Progenitor cell of endocrine pancreas (in vitro differentiated cells): ENCODE measurements around the gene HELZ2. TPM values are rescaled to one million over a fixed set of nuclear protein-coding genes. Genes with fewer than 3 reads are reported as not detected.

ENCODE experiments used
- DNase-seq: peaks from one replicate; pipeline ENCODE4 v3.0.0; 2021; ENCODE audit warnings: low spot score; ENCODE audit not compliant: unreplicated experiment
- H3K27ac Mint-ChIP-seq: 2 replicates; pipeline ENCODE4 v1.8.0; 2021; ENCODE audit warnings: mild to moderate bottlenecking, moderate library complexity, mixed read lengths
- H3K27me3 Mint-ChIP-seq: 2 replicates; pipeline ENCODE4 v1.8.0; 2021; ENCODE audit warnings: mixed read lengths
- H3K36me3 Mint-ChIP-seq: 2 replicates; pipeline ENCODE4 v1.8.0; 2022; ENCODE audit warnings: mixed read lengths; ENCODE audit not compliant: insufficient read depth
- H3K4me1 Mint-ChIP-seq: 2 replicates; pipeline ENCODE4 v1.8.0; 2021; ENCODE audit warnings: low read depth, mixed read lengths
- H3K4me3 Mint-ChIP-seq: 2 replicates; pipeline ENCODE4 v1.8.0; 2021; ENCODE audit warnings: low read depth, mild to moderate bottlenecking, moderate library complexity, mixed read lengths
- H3K9me3 Mint-ChIP-seq: 2 replicates; pipeline ENCODE4 v1.8.0; 2021; ENCODE audit warnings: low read depth, mixed read lengths
- total RNA-seq: library from RNA; stranded (reverse); gene quantifications from 2 replicates; pipeline ENCODE4 v1.2.1, GENCODE V29; 2021
- TF ChIP-seq, protein P1 (sequence below): fragments of 200-600 bp; sonication (generic); IDR thresholded peaks from one replicate; pipeline ENCODE4 v1.5.0; 2021; ENCODE audit warnings: antibody characterized with exemption, mild to moderate bottlenecking; ENCODE audit not compliant: unreplicated experiment

The HELZ2 gene
- total RNA-seq, 1 donor from 2014 or later = 19.3 TPM

DNA sequence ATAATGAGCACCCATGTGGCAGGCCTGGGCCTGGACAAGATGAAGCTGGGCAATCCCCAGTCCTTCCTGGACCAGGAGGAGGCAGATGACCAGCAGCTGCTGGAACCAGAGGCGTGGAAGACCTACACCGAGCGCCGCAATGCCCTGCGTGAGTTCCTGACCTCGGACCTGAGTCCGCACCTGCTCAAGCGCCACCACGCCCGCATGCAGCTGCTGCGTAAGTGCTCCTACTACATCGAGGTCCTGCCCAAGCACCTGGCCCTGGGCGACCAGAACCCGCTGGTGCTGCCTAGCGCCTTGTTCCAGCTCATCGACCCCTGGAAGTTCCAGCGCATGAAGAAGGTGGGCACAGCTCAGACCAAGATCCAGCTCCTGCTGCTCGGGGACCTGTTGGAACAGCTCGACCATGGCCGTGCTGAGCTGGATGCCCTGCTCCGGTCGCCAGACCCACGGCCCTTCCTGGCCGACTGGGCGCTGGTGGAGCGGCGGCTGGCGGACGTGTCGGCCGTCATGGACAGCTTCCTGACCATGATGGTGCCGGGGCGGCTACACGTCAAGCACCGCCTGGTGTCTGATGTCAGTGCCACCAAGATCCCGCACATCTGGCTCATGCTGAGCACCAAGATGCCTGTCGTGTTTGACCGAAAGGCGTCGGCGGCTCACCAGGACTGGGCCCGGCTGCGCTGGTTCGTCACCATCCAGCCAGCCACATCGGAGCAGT is 18.2 kb downstream of the HELZ2 start:
- Mint-ChIP-seq H3K27me3 (peaks cover 8% of the 10 kb centered on the region), H3K27ac (no peak overlapping the region), H3K4me1 (no peaks in the 10 kb centered on the region), H3K36me3 (peaks cover 3% of the 10 kb centered on the region), H3K4me3 (no peak overlapping the region), H3K9me3 (no peaks in the 10 kb centered on the region)
- TF ChIP-seq, protein P1, sequence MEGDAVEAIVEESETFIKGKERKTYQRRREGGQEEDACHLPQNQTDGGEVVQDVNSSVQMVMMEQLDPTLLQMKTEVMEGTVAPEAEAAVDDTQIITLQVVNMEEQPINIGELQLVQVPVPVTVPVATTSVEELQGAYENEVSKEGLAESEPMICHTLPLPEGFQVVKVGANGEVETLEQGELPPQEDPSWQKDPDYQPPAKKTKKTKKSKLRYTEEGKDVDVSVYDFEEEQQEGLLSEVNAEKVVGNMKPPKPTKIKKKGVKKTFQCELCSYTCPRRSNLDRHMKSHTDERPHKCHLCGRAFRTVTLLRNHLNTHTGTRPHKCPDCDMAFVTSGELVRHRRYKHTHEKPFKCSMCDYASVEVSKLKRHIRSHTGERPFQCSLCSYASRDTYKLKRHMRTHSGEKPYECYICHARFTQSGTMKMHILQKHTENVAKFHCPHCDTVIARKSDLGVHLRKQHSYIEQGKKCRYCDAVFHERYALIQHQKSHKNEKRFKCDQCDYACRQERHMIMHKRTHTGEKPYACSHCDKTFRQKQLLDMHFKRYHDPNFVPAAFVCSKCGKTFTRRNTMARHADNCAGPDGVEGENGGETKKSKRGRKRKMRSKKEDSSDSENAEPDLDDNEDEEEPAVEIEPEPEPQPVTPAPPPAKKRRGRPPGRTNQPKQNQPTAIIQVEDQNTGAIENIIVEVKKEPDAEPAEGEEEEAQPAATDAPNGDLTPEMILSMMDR = no peak
- no peak for DNase-seq

DNA sequence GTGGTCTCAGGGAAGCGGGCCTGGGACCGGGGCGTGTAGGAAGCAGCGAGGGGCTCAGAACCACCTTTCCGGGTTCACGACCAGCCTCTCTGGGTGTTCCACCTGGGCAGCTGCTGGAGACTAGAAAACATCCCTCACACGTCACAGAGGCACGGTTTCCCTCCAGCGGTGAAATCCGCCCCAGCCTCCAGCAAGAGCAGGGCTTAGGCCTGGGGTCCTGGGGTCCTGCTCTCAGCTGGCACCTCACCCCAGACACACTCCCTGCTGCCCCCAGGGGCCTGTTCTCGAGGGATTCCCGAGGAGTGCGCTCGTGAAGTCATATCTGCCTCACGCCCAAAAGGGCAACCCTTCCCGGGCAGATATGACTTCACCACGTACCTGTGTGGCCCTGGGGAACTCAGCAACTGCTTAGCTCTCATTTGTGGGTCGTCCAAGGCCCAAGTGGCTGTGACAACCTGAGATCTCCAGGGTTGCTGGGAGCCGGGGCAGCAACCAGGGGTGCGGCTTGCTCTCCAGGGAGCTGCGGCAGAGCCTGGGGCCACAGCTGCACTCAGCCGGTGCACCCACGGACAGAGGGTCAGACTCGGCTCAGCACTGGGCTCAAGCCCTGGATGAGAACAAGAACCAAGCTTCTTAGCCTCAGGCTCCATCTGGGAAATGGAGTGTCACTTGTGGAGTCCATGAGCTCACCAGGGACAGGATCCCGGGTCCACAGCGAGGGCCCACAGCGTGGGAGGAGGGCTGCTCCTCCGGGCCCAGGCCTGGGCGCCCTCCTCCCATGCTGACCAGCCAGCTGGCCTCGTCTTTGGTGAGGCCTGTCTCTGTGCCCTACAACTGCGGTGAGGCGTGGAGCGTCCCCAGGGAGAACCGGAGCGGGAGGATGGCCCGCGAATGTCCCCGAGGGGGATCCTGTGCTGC is 19.4 kb downstream of the HELZ2 start:
- Mint-ChIP-seq H3K9me3 (no peaks in the 10 kb centered on the region), H3K27me3 (peaks cover 8% of the 10 kb centered on the region), H3K4me3 (peak overlapping the region; percentile 69), H3K36me3 (no peaks in the 10 kb centered on the region), H3K4me1 (no peaks in the 10 kb centered on the region), H3K27ac (no peak overlapping the region)
- DNase-seq = no peak
- TF ChIP-seq, protein P1 = no peak

DNA sequence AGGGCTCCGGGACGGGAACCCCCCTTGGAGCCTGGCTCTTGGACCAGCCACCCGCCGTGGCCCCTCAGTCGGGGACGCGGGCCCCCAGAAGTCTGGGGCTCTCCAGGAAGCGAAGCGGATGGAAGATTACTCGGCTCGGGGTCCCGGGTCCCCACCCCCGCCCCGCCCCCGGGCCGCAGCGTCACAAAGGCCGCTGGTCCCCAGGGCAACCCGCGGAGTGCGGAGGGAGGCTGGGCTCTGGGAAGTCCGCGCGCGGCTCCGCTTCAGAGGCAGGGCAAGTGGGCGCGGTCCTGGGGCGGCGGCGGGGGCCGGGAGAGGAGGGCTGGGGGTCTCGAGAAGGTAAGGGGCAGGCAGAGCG is 20.1 kb downstream of the HELZ2 start, which contains the start of gene FNDC11:
Gene FNDC11 (plus strand): TSS at position 227 of the 358 bp plus-strand sequence. CDS start 1,505 bp downstream, outside the sequence.
- TF ChIP-seq, protein P1 = no peak
- Mint-ChIP-seq H3K27ac (no peak within 1 kb of the TSS), H3K4me3 (peak within 1 kb of the TSS; percentile 69), H3K27me3 (peaks cover 12% of the 10 kb centered on the region), H3K4me1 (no peaks in the 10 kb centered on the region), H3K36me3 (no peaks in the 10 kb centered on the region), H3K9me3 (no peaks in the 10 kb centered on the region)
- DNase-seq = peak; percentile 43

DNA sequence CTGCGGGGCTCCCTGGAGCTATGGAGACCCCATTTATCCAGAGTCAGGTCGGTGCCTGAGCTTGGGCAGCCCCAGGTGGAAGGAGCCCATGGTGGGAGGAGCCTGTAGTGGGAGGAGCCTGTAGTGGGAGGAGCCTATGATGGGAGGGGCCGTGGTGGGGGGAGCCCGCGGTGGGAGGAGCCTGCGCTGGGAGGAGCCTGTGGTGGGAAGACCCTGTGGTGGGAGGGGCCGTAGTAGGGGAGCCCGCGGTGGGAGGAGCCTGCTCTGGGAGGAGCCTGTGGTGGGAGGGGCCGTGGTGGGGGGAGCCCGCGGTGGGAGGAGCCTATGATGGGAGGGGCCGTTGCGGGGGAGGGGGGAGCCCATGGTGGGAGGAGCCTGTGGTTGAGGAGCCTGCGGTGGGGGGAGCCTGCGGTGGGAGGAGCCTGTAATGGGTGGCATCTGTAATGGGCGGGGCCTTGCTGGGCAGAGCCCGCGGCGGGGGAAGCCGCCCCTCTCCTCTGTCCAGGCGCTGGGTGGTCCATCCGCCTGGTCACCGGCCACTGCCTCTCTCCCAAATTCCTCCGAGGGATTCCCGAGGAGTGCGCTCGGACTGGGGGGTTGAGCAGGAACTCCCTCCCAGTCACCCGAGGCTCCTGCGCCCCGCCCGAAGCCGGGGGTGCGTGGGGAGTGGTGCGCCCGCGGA is 20.6 kb downstream of the HELZ2 start:
- TF ChIP-seq, protein P1 = no peak
- Mint-ChIP-seq H3K27ac (no peak overlapping the region), H3K4me3 (peak overlapping the region; percentile 69), H3K36me3 (no peaks in the 10 kb centered on the region), H3K9me3 (no peaks in the 10 kb centered on the region), H3K4me1 (no peaks in the 10 kb centered on the region), H3K27me3 (peaks cover 12% of the 10 kb centered on the region)
- peak; percentile 70 for DNase-seq
